Natural killer cell (primary cell): ENCODE data around the gene GPR107. TPM values are rescaled to one million over a fixed set of nuclear protein-coding genes. Genes with fewer than 3 reads are reported as not detected.
A peak's percentile ranks its signal among the peaks of the same experiment; 100 is the strongest.

Experiments
- ATAC-seq, 3 donors: fragments of 150-1000 bp in 2 of 3; fragments of 200-7000 bp in 1 of 3; cut with Tn5 transposase; 1 replicate in 1 of 3; 2 replicates in 2 of 3; pipeline ENCODE4 v1.10.0; 2021; ENCODE audit warnings: mild to moderate bottlenecking in 2 of 3, moderate library complexity in 2 of 3
- DNase-seq, 2 donors: peaks; one replicate each; pipeline versions ENCODE4 v3.0.0 to v3.0.0-alpha.2; 2013 to 2021; ENCODE audit warnings: mixed read lengths in 1 of 2
- H3K27ac ChIP-seq: one replicate; pipeline ENCODE4 v1.5.1; 2013; ENCODE audit warnings: mild to moderate bottlenecking, low read length
- H3K27me3 ChIP-seq: one replicate; pipeline ENCODE4 v1.6.1; 2013; ENCODE audit warnings: low read length; ENCODE audit not compliant: control insufficient read depth, insufficient read depth
- H3K36me3 ChIP-seq: one replicate; pipeline ENCODE4 v1.6.1; 2013; ENCODE audit warnings: low read length; ENCODE audit not compliant: control insufficient read depth, insufficient read depth
- H3K4me1 ChIP-seq: one replicate; pipeline ENCODE4 v1.6.1; 2013; ENCODE audit warnings: low read length; ENCODE audit not compliant: control insufficient read depth, insufficient read depth
- H3K4me3 ChIP-seq: one replicate; pipeline ENCODE4 v1.5.1; 2013; ENCODE audit warnings: low read length
- H3K9me3 ChIP-seq: one replicate; pipeline ENCODE4 v1.6.1; 2013; ENCODE audit warnings: low read length; ENCODE audit not compliant: control insufficient read depth, insufficient read depth
- H3K27ac Mint-ChIP-seq, 2 donors: one replicate each; pipeline ENCODE4 v1.8.0; 2022; ENCODE audit warnings: mild to moderate bottlenecking in 2 of 2, mixed read lengths in 2 of 2, moderate library complexity in 1 of 2
- H3K27me3 Mint-ChIP-seq, 2 donors: one replicate each; pipeline ENCODE4 v1.8.0; 2022; ENCODE audit warnings: low read depth in 2 of 2, mixed read lengths in 2 of 2
- H3K36me3 Mint-ChIP-seq: one replicate; pipeline ENCODE4 v1.8.0; 2022; ENCODE audit warnings: mixed read lengths
- H3K4me1 Mint-ChIP-seq, 2 donors: one replicate each; pipeline ENCODE4 v1.8.0; 2022; ENCODE audit warnings: mixed read lengths in 2 of 2
- H3K4me3 Mint-ChIP-seq: one replicate; pipeline ENCODE4 v1.8.0; 2022; ENCODE audit warnings: mild to moderate bottlenecking, moderate library complexity, mixed read lengths
- H3K9me3 Mint-ChIP-seq, 2 donors: one replicate each; pipeline ENCODE4 v1.8.0; 2022; ENCODE audit warnings: mixed read lengths in 2 of 2
- CTCF ChIP-seq: fragments of 200-600 bp; IDR thresholded peaks from one replicate; pipeline ENCODE4 v1.8.0; 2022; ENCODE audit warnings: antibody characterized with exemption
- WGBS: methylation state at CpG from one replicate; pipeline ENCODE4 v1.1.7; 2013; ENCODE audit warnings: missing lambda C conversion rate; ENCODE audit not compliant: insufficient coverage; 5-methylcytosine and 5-hydroxymethylcytosine counted together
- intact Hi-C: fragments of 100-400 bp; cut with micrococcal nuclease; formaldehyde crosslinking; loops from one replicate; pipeline ENCODE4 v1.14.2; 2022
- total RNA-seq, 4 donors: library from RNA; stranded (reverse); fragments of 120-200 nt in 1 of 4; gene quantifications; one replicate each; pipeline versions ENCODE4 v1.2.3 to v1.2.4, GENCODE V29; 2013 to 2022

GPR107 gene
- total RNA-seq, 3 donors from 2014 or later (not counting 1 experiment from before 2014, with no cell fraction given), result 32.9 to 49.5 (median 41.8) TPM

GRCh38 chr9:130010151-130010988 is 43.3 kb upstream of the GPR107 start:
- no peaks in the 10 kb centered on the region for H3K27me3 Mint-ChIP-seq
- DNase-seq, result peak in 1 of 2 donors; percentile 92
- no peak for TF ChIP-seq CTCF
- H3K9me3 ChIP-seq, result no peaks in the 10 kb centered on the region
- H3K36me3 Mint-ChIP-seq, result no peaks in the 10 kb centered on the region
- peak overlapping the region; percentile 84 to 87 for H3K27ac Mint-ChIP-seq
- no peaks in the 10 kb centered on the region for H3K36me3 ChIP-seq
- peak; percentile 54 to 63 (median 60) for ATAC-seq
- peaks cover 67 to 68% of the 10 kb centered on the region in 2 donors for H3K4me1 Mint-ChIP-seq
- H3K4me3 ChIP-seq, result no peak overlapping the region
- no peaks in the 10 kb centered on the region for H3K27me3 ChIP-seq
- H3K27ac ChIP-seq, result peak overlapping the region; percentile 89
- WGBS, result 69% methylated on average over 4 of the region's 5 CpGs
- intact Hi-C loops, result no loop called here
- no peaks in the 10 kb centered on the region for H3K9me3 Mint-ChIP-seq
- H3K4me1 ChIP-seq, result peaks cover 46% of the 10 kb centered on the region
- peak overlapping the region; percentile 32 for H3K4me3 Mint-ChIP-seq

- H3K27me3 ChIP-seq, result no peaks in the 10 kb centered on the region
- H3K36me3 Mint-ChIP-seq, result no peaks in the 10 kb centered on the region
- H3K4me1 Mint-ChIP-seq, result peaks cover 64 to 69% of the 10 kb centered on the region in 2 donors
- no peak overlapping the region for H3K4me3 Mint-ChIP-seq
- H3K4me1 ChIP-seq, result peaks cover 28% of the 10 kb centered on the region
- no peak for TF ChIP-seq CTCF
- ATAC-seq, result no peak
- H3K27ac Mint-ChIP-seq, result peak overlapping the region; percentile 87
- H3K36me3 ChIP-seq, result peaks cover 5% of the 10 kb centered on the region
- no peak overlapping the region for H3K27ac ChIP-seq
- no peak for DNase-seq
- no peaks in the 10 kb centered on the region for H3K27me3 Mint-ChIP-seq
- H3K9me3 ChIP-seq, result peaks cover 6% of the 10 kb centered on the region
- 46% methylated on average over 2 of the region's 2 CpGs for WGBS
- intact Hi-C loops, result no loop called here
- no peaks in the 10 kb centered on the region for H3K9me3 Mint-ChIP-seq
- no peak overlapping the region for H3K4me3 ChIP-seq
Observed at GRCh38 chr9:130013326-130013725, 40.4 kb upstream of the GPR107 start.

GRCh38 chr9:130015353-130016019 is 38.2 kb upstream of the GPR107 start:
- H3K4me3 Mint-ChIP-seq, result no peak overlapping the region
- Histone ChIP-seq H3K27ac (no peak overlapping the region), H3K4me1 (peaks cover 22% of the 10 kb centered on the region), H3K4me3 (no peak overlapping the region), H3K9me3 (peaks cover 6% of the 10 kb centered on the region), H3K36me3 (peaks cover 5% of the 10 kb centered on the region), H3K27me3 (no peaks in the 10 kb centered on the region)
- no peaks in the 10 kb centered on the region for H3K36me3 Mint-ChIP-seq
- peak overlapping the region in 1 of 2 donors; percentile 87 for H3K27ac Mint-ChIP-seq
- no peaks in the 10 kb centered on the region for H3K27me3 Mint-ChIP-seq
- H3K4me1 Mint-ChIP-seq, result peaks cover 51 to 53% of the 10 kb centered on the region in 2 donors
- intact Hi-C loops, result no loop called here
- no peaks in the 10 kb centered on the region for H3K9me3 Mint-ChIP-seq
- no peak for ATAC-seq
- no peak for TF ChIP-seq CTCF
- 93% methylated on average over 4 of the region's 5 CpGs for WGBS
- no peak for DNase-seq
